Smooth muscle cell of the brain vasculature (primary cell): ENCODE data around the gene CAPS2.
"Not testable (repeated sequence)": the region's sequence is repeated elsewhere in the genome, so short reads cannot be mapped to it uniquely, and the experiment has no call there.

Experiments
- DNase-seq: peaks from one replicate; pipeline ENCODE4 v3.0.0-alpha.2; 2012; ENCODE audit warnings: low read depth, low spot score

CAPS2 gene

GRCh38 chr12:75329918-75330826 is at the start of gene CAPS2:
Gene CAPS2, minus strand, starts transcription at chr12:75330324. Its CDS starts 3,826 bp downstream, at chr12:75326498.
- DNase-seq: peak; percentile 77

GRCh38 chr12:75378354-75378753 is 48.2 kb upstream of the CAPS2 start:
- no peak for DNase-seq

GRCh38 chr12:75374971-75375370 is 44.8 kb upstream of the CAPS2 start:
- DNase-seq: no peak

DNA sequence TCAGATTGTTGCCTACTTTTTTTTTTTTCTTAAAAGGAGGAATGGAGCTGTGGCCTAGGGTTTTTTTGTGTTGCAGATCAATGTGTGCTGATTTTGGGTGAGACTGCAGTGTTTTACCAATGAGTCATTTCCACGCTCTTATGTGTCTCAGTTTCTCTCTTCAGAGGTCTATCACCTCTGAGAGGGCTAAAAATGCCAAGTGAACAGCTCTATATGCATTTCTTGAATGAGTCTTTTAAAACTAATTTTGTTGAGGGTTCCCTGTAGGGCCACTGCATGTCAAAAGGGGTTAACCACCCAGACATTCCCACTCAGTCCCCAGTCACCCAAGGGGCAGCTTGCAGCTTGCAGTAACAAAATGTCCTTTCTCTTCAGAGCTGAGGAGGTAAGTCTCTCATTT is 36.5 kb upstream of the CAPS2 start:
- DNase-seq: no peak

DNA sequence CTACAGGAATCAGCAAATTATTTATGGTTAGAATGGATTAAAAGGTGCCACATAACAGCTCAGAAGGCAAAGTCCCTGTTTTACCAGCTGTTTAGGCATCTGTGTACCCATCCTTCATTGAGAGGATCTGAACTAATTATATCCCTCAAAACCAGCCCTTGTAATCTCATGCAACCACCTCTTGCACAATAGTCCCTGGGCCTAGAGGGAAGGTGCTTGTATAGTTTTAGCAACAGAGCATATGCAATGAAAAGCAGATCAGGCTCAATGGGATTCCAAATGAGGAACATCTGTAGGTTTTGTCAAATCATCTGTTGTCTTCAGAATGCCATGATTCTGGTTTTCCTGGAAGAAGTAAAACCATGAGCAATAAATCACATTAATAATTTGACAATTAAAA is 34.8 kb upstream of the CAPS2 start:
- DNase-seq: no peak

DNA sequence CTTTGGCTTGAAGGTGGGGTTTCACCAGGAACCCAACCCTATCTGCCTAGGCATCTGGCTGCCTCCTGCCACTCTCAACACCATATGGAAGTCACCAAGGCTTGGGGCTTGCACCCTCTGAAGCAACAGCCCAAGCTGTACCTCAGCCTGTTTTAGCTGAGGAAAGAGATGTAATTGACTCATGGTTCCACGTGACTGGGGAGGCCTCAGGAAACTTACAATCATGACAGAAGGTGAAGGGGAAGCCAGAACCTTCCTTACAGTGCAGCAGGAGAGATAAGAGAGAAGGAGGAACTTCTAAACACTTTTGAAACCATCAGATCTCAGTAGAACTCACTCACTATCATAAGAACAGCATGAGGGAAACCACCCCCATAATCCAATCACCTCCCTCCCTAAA is 31.3 kb upstream of the CAPS2 start:
- no peak for DNase-seq

- no peak for DNase-seq
Measured at GRCh38 chr12:75360920-75361319, 30.8 kb upstream of the CAPS2 start.

DNA sequence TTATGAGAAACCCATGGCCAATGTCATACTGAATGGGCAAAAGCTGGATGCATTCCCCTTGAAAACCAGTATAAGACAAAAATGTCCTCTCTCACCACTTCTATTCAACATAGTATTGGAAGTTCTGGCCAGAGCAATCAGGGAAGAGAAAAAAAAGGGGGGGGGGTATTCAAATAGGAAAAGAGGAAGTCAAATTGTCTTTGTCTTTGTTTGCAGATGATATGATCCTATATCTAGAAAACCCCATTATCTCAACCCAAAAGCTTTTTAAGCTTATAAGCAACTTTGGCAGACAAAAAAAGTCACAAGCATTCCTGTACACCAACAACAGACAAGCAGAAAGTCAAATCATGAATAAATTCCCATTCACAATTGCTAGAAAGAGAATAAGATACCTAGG is 23.9 kb upstream of the CAPS2 start:
- no peak for DNase-seq

- DNase-seq: no peak
Measured at GRCh38 chr12:75350413-75350812, 20.3 kb upstream of the CAPS2 start.

- no peak for DNase-seq
Measured at GRCh38 chr12:75349946-75350345, 19.8 kb upstream of the CAPS2 start.

DNA sequence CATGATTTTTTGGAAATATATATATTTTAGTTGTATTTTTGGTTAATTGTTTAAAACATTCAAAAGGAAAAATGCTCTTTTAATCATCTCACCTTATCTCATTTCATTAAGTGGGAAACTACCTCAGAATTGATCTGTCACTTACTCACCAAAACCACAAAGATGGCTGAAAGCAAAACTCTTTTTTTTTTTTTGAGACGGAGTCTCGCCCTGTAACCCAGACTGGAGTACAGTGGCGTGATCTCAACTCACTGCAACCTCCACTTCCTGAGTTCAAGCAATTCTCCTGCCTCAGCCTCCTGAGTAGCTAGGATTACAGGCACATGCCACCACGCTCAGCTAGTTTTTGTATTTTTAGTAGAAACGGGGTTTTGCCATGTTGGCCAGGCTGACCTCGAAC is 16.1 kb upstream of the CAPS2 start:
- not testable (repeated sequence) for DNase-seq

DNA sequence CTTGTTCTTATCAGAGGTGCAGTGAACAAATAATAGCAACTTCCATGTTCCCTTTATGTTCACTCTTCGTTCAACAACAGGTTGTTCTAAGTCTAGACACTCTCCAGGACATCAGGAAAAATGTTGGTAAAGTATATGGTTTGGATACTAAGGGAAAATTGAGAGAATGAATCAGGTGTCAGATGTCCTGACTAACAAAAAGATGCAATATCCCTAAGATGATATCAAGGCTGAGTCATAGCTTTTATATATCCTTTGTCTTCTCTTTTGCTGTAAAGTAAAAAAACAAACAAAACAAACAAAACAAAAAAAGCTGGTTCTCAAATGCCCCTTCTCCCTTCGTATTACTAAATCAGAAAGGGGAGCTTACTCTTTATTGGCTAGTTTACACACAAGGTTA is 15.4 kb upstream of the CAPS2 start:
- no peak for DNase-seq

DNA sequence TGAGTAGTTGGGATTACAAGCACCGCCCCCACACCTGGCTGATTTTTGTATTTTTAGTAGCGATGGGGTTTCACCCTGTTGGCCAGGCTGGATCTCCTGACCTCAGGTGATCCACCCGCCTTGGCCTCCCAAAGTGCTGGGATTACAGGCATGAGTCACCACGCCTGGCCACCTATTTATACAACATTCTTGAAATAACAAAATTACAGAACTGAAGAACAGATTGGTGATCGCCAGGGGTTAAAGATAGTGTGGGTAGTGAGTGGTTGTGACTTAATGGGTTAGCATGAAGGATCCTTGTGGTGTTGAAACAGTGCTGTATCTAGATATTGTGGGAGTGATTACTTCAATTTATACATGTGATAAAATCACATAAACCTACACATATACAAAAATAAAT is 11.7 kb upstream of the CAPS2 start:
- no peak for DNase-seq

DNA sequence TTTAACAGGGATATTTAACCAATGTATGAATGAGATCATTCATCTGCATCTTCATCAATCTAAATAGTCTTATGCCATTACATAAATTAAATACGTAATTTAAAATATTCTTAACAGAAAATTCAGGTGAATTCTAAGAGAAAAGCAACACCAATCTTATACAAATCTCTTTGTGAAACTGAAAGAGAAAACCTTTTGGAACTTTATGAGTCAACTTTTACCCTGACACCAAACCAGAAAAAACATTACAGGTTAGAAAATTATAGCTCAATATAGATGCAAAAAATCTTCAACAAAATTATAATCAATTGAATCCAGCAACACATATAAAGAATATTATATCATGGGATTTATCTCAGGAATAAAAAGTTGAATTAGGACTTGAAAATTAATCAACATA is 7.8 kb upstream of the CAPS2 start:
- DNase-seq: no peak

GRCh38 chr12:75334384-75335030 is 4.4 kb upstream of the CAPS2 start, which contains the start of gene GLIPR1L1:
Gene GLIPR1L1, plus strand, starts transcription at chr12:75334670. Its CDS starts 59 bp downstream, at chr12:75334729.
- DNase-seq: peak; percentile 86

GRCh38 chr12:75327642-75328041 is 2.5 kb downstream of the CAPS2 start:
- no peak for DNase-seq

DNA sequence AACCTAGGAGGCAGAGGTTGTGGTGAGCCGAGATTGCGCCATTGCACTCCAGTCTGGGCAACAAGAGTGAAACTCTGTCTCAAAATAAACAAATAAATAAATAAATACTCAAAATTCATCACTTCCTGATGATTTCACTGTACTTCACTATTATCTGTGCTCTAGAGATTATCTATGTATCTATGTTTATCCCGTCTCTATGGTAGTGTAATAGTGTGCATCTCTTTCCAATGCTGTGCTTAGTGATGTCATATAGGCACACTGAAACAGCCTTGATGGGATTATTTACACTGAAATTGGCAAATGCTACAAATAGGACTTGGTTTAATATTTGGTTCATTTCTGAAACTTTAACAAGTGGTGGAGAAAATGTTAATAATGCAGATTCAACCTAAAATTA is 6.5 kb downstream of the CAPS2 start:
- no peak for DNase-seq

- DNase-seq: no peak
Measured at GRCh38 chr12:75322464-75322863, 7.7 kb downstream of the CAPS2 start.

DNA sequence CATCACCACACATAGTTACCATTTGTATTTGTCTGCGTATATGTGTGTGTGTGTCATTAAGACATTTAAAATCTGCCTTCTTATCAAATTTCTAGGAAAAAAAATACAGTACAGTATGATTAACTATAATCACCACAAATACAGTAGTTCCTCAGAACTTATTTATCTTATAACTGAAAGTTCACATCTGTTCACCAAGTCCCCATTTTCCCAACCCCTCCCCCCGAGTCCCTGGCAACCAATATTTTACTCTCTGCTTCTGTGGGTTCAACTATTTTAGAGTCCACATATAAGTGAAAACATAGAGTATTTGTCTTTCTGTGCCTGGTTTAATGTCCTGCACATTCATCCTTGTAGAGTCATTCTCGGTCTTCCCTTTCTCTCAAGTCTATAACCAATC is 12.3 kb downstream of the CAPS2 start:
- DNase-seq: no peak

GRCh38 chr12:75315518-75315917 is 14.6 kb downstream of the CAPS2 start:
- no peak for DNase-seq

GRCh38 chr12:75311369-75311768 is 18.8 kb downstream of the CAPS2 start:
- DNase-seq: no peak

- DNase-seq: no peak
Measured at GRCh38 chr12:75308279-75308678, 21.8 kb downstream of the CAPS2 start.
